GM21786 (cell line): ENCODE results near the gene FHL3.
"Not testable (repeated sequence)": the region's sequence is repeated elsewhere in the genome, so short reads cannot be mapped to it uniquely, and the experiment has no call there.

Source experiments
- ATAC-seq: cut with Tn5 transposase; IDR thresholded peaks from one replicate; pipeline ENCODE4 v1.9.1; 2021; ENCODE audit not compliant: unreplicated experiment

The FHL3 gene

DNA sequence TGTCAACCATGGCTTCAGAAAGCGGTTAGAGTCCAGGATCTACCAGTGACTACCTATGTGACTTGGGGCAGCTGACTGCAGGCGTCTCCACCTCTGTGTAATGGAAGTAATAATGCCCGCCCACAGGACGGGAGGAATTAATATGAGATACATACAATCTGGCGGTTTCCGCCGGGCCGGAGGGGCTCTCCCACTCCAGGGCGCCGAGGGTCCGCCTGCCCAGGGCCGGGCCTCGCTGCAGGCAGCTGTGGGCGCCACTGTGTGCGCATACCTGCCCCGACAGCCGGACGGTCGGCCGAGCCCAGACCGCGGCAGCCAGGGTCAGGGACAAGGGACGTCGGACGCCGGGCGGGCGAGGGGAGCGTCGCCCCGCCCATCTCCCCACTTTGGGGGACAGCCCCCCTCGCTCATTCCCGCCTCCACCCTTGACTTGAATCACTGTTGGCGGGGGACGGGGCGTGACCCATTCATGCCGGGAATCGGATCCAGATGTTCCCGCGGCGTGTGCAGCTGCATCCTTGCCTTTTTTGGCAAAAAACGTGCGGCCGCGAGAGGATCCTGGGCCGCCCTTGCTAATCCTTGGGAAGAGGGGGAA, 9.5 kb downstream of the FHL3 start:
- ATAC-seq, result no peak

DNA sequence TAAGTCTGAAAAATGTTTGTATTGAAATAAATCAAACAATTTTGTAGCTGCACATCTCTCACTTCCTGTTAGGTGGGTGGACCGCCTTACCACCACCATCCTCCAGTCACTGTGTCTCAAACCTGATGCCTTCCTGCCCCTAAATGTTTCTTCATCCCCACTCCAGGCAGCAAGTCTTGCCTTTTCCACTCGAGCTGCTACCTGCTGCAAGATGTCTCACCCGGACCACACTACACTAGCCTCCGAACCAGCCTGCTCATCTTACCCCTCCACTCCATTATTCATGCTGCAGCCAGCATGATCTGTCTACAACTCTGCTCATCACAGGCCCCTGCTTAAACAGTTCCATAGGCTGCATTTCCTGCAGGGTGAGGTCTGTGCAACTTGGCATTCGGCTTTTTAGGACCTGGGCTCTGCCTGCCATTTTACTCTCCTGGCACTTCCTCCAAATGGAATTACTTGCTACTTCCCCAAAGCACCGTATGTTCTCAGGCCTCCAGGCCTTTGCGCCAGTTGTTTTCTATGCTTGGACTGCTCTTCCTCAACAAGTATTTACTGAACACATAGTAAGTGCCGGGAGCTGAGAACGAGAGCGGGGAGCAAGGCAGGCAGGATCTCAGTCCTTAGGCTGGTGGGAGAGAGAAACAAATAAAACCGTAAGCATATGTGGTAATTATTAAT, 10.3 kb downstream of the FHL3 start:
- no peak for ATAC-seq

DNA sequence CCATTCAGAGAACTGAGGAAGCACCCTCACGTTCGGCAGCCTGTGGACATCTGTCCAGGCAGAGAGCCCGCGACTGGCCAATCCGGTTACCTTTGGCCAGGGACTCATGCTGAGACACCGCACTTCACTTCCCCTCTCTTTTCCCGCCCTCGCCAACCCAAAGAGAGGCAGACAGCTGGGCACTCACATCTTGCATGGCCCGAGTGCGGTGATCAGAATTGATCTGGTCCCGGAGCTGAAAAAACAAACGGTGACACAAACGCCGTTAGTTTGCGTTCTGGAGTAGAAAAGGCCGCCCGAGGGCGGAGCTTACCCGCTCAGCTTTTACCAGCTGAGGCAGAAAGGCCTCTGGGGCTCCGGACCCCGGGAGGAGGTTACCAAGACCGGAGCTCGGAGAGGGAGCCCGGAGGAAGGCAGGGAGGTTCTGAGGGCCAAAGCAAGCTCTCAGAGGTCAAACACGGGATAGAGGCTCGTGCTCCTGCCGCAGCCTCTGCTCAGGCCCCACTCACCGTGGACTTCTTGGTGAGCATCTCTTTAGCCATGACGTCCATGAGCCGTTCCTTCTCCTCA, 15.9 kb downstream of the FHL3 start:
- peak; percentile 32 for ATAC-seq

DNA sequence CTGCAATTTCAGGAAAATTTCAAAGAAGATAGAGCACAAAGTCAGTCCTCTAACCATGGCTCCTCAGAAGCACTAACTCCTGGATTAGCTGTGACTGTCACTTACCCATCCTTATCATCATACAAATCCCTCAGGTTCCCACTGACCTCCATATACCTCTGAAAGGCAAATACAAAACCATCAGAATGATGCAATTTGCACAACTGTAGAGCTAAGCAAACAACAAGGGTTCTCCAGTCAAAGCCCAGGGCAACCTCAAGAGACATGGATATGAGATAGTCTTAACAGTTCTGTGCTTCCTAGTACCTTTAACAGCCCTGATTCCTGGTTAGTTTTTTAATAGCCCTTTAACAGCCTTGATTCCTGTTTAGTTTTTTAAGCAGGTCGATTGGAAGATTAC, 17.6 kb downstream of the FHL3 start:
- ATAC-seq, result no peak

DNA sequence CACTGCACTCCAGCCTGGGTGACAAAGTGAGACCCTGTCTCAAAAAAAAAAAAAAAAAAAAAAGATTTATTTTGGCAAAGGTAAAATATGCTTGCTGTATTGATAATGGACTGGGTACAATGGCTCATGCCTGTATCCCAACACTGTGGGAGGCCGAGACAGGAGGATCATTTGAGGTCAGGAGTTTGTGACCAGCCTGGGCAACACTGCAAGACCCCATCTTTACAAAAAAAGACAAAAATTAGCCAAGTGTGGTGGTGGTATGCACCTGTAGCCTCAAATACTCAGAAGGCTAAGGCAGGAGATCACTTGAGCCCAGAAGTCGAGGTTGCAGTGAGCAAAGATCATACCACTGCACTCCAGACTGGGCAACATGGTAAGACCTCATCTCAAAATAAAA, 21.8 kb downstream of the FHL3 start:
- no peak for ATAC-seq

DNA sequence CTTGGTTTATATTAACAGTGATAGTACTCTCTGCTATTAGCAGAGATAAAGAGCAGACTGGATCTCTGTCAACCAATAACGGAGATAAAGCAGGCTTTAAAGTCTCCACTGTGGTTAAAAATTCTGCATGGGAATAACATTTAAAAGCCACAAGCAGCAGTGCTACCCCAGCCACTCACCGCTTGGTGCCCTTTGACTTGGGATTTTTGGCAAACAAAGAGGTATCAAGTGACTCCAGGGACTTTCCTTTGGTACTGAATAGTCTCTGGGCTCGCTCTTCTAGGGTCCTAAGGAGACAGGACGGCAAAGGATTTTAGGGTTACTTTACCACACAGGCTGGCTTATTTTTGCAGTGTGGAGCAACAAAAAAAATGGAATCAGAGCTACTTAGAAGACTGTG, 26.8 kb downstream of the FHL3 start:
- ATAC-seq, result no peak

DNA sequence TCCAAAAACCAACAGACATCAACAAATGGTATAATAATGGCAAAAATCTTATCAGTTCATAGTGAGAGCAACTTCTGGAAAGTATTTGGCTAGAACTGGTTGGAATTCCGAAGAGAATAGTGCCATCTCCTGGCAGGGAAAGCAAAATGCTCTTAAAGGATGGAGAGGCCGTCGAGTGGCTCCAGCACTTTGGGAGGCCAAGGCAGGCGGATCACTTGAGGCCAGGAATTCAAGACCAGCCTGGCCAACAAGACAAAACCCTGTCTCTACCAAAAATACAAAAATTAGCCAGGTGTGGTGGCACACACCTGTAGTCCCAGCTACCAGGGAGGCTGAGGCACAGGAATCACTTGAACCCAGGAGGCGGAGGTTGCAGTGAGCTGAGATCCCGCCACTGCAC, 30.2 kb downstream of the FHL3 start:
- ATAC-seq, result not testable (repeated sequence)

DNA sequence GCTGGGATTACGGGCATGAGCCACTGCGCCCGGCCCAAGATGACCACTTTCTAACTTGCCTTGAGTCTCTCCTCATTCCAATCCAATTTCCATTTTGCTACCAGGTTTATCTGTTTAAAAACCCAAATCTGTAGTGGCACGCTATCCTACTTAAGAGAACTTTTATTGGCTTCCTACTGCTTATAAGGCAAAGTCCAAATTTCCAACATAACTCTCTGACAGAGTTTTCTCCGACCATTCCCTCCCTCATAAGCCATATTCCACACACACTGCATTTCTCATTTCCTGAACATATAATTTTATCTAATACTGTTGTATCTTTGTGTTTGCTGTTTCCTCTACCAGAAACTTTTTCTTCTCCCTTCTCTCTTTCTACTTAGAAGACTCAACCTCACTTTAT, 30.7 kb downstream of the FHL3 start:
- ATAC-seq, result no peak

DNA sequence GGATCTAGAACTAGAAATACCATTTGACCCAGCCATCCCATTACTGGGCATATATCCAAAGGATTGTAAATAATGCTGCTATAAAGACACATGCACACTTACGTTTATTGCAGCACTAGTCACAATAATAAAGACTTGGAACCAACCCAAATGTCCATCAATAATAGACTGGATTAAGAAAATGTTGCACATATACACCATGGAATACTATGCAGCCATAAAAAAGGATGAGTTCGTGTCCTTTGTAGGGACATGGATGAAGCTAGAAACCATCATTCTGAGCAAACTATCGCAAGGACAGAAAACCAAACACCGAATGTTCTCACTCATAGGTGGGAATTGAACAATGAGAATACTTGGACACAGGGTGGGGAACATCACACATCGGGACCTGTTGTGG, 31.6 kb downstream of the FHL3 start:
- ATAC-seq, result not testable (repeated sequence)

DNA sequence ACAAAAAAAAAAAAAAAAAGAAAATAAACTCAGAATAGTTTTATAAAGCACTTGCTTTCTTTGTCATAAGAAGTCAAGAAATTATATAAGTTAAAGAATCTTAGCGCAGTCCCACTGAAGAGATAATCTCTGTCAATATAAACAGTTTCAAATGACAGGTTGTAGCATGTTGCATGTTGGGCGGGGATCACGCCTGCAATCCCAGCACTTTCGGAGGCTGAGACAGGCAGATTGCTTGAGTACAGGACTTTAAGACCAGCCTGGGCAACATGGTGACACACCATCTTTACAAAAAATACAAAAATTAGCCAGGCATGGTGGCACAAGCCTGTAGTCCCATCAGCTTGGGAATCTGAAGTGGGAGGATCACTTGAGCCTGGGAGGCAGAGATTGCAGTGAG, 40.0 kb downstream of the FHL3 start:
- no peak for ATAC-seq

DNA sequence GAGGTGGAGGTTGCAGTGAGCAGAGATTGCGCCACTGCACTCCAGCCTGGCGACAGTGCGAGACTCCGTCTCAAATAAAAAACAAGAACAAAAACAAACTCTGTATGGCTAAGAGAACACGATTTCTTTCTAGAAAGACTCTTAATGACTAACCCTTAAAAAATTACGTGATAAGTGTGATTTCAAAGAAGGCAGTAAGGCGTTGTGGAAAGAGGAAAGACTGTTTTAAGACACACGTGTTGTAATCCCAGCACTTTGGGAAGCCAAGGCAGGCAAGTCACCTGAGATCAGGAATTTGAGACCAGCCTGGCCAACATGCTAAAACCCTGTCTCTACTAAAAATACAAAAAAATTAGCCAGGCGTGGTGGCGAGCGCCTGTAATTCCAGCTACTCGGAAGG, 41.2 kb downstream of the FHL3 start:
- ATAC-seq, result not testable (repeated sequence)

DNA sequence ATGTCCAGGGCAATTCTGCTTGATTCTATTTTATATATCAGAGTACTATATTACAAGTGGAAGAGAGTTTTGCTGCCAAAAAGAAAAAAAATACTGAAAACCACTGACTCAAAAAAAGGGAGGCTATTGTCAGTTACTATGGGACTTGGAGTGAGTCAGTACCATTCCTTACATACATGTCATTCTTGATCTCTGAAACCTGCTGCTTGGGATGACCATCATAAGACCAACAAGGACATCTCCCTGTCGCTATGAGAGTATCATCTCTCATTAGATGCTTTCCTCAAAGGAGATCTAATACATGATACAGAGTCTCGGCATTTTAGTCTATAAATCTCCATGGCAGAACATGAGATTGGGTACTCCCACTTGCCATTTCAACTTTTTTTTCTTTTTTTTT, 46.6 kb downstream of the FHL3 start:
- ATAC-seq, result no peak

DNA sequence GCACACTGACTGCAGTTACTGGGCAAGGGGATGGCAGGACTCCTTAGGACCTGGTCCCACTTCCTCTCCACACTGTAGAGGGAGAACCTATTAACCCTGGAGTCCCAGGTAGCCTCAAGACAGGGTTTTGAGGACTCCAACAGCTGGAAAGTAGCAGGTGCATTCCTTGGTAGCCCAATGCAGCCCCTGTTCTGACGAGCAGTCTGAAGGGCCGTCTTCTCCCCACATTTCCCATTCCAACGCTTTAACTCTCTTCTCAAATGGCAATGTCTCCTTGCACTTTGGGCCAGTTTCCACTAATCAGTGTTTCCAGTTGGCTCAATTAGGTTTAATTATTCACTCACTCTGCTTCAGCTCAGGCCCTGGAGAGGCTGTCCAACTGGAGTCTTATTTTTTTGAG, 49.6 kb downstream of the FHL3 start:
- no peak for ATAC-seq

DNA sequence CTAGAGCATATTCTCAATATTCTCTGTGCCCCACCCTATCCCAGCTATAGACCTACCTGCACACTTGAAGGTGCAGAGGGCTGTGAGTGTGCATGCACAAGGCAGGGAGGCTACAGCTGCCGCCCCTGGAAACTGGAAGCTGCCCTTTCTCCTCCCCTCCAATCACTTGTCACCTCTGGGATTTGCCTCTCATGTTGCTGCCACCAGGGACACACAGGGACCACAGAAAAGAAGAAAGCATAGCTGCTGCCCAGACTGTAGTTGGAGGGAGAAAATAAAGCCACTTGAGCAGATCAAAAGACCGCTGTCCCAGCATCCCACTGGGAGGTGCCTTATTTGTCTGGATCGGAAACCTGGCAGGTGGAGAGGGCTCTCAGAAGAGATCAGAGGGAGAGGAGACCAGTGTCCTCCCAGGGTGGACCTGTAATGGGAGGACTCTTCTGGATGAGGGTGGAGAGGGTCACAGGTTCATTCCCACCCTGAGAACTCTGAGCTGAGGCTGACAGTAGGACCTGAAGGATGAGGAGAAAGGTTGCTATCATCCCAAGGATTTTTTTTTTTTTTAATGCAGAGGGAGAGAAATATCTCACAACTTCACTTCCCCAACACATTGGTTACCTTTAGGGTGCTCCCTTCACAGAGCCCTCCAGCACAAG, 50.9 kb downstream of the FHL3 start:
- no peak for ATAC-seq

DNA sequence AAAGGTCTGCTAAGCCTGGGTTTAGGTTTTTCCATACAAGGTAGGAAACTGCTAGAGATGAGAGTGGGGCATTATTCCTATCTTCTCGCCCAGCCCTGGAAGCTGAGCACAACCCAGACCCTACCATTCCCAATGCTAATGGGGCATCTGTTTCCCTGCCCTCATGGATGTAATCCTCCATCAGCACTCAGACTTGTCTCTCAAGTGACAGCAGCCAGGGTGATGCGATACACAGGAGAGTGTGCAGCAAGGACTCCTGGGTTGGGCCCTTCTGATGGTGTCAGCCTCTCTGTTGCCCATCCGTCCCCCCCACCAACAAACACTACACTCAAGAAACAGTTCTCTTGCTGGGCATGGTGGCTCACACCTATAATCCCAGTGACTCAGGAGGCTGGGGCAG, 52.6 kb downstream of the FHL3 start:
- ATAC-seq, result no peak

DNA sequence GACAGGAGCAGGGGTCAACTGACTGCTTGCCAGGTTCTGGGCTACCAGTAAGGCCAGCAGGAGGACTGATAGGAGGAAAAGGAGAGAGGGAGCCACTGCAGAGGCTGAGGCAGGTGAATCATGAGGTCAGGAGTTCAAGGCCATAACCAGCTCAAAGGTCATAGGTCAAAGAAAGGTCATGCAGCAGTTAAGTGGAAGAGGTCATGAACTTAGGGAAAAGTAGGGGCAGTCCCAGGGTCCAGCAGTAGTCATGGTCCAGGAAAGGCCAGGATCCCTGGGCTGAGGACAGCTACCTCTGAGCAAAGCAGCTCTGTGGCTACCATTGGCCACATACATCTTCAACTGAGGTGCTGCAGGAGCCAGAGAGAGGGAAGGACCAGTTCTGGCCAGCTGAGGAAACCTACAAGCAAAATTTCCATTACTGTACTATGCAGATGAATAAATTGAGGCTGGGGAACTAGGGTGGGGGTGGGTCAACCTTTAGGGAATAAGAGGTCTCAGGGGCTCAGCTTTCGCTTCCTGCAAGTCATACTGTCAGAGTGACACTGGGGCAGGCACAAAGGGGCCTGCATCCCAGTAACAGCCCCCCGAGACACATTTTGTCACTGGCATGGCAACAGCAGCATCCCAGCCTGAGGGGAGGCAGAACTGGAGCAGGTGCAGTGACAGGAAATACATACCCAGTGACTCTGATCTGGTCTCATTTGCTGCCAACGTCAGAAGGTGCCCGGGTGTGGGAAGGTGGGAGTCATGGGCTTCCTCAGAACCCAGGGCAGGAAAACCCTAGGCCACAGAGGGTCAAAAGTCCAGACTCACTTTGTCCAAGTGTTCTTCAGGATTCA, 53.3 kb downstream of the FHL3 start:
- no peak for ATAC-seq

DNA sequence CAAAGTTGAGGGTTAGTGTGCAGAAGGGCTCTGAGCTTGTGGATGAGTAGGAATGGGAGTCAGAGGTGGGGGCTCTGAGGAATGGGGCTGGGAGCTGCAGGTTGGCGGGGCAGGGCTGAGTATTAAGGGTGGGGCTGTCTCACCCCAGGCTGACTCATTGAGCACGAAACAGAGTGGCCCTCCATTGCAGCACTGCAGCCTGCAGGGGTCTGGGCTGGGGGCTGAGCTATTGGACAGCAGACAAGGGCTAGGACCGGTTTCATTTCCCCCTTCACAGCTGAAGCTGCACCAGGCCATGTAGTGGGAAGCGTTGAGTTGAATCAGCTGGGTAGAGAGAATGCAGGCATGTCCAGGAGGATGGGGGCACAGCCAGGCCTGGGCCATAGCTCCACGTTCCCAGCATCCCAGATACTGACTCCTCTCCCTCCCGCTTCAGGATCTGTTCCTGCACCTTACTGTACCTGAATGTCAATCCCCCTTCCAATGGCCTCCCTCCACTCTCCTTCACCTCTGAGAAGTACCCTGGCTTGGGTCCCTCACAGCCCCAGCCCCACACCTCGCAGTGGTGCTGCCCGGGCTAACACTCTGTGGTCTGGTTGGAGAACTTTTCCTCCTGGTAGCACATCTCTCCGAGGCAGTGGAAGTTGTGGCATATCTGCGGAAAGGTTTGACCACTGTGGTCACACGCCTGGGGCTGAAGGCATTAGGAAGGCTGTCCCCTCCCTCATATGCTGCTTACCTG, 54.1 kb downstream of the FHL3 start:
- ATAC-seq, result no peak

DNA sequence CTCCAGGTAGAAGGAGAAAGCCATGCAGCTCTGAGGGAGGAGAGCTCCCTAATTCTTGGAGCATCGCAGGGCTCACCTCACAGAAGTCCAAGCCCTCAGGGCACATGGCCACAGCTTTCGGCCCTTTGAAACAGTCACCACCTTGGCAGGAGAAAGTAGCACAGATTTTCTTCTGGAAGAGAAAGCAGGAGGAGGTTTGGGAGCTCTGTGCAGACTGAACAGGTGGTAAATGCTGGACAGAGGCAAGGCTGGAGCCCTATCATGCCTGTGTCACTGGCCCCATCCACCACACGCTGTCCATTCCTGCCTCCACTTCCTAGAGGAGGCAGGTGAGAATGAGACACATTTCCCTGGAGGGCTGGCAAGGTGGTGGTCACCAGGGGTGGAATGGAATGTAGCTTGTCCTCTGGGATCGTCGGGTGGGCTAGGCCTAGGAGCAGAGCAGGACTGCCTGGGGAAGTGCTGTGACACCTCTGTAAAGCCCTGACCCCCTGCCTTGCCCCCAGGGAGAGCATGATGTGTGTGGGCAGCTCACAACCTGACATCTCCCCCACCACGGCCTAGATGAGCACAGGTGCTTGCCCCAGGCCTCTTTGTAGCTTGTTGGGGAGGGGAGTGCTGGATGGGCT, 55.7 kb downstream of the FHL3 start:
- ATAC-seq, result no peak

DNA sequence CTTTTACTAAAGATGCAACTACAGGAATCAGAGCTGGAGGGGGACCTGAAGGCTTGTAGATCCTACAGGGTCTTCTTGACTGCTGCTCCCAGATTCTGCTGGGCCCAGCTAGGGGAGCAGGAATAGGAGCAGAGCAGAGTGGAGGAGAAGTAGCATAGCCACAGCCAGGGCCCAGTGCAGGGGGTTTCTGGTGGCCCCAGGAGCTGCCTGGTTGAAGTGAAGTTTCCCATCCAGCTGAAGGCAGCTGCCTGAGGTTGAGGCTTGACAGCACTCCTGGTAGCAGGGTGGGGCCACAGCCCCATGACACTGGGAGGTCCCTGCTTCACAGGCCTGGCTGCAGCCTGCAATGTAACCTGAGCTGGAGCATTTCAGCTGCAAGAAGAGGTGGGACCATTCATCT, 56.5 kb downstream of the FHL3 start:
- ATAC-seq, result no peak

DNA sequence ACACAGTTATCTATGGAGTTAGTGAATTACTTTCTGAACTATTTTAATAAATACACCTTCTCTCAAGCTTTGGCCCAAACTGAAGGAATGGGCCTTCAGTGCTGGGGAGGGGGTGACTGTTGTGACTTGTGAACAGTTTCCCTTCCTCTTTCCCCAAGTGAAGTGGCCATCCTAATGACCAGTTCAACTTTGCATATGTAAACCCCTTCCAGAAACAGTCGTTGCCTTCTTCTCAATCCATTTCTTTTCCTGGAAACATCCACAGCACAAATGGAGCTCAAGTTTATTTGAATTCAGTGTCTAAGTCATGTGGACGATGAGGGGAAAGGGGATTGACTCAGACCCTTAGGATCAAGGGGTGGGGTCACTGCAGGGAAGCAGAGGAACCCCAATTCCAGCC, 57.1 kb downstream of the FHL3 start:
- ATAC-seq, result no peak
